ENCODE measurements around the gene CX3CL1.

The CX3CL1 gene

DNA sequence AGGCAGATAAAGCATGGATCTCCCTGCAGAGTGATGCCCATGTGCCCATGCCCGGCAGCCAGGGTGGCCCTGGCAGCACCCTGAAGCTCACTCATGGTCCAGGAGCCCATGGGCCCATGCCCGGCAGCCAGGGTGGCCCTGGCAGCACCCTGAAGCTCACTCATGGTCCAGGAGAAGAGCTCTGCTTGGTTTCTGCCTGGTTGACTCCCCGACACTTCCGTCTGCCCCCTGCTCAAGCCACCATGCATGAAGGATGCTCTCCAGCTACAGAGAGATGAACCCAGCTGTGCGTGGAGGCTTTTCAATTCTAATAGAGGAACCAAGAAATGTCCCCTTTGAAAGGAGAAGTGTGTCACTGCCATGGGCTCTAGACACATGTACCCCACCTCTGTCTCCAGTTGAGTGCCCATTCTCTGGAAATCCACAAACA, 41.0 kb downstream of the CX3CL1 start:
- no peak for DNase-seq (ENCODE audit: low read depth in 2 of 2)
- H3K4me3 ChIP-seq (replicated peaks in 1 of 2; ENCODE audit: low read depth in 2 of 2, low read length in 2 of 2), result no peak overlapping the region
- TF ChIP-seq, protein P1, sequence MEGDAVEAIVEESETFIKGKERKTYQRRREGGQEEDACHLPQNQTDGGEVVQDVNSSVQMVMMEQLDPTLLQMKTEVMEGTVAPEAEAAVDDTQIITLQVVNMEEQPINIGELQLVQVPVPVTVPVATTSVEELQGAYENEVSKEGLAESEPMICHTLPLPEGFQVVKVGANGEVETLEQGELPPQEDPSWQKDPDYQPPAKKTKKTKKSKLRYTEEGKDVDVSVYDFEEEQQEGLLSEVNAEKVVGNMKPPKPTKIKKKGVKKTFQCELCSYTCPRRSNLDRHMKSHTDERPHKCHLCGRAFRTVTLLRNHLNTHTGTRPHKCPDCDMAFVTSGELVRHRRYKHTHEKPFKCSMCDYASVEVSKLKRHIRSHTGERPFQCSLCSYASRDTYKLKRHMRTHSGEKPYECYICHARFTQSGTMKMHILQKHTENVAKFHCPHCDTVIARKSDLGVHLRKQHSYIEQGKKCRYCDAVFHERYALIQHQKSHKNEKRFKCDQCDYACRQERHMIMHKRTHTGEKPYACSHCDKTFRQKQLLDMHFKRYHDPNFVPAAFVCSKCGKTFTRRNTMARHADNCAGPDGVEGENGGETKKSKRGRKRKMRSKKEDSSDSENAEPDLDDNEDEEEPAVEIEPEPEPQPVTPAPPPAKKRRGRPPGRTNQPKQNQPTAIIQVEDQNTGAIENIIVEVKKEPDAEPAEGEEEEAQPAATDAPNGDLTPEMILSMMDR (IDR thresholded peaks at IDR 0.05; ENCODE audit: low read depth, low read length), result no peak

DNA sequence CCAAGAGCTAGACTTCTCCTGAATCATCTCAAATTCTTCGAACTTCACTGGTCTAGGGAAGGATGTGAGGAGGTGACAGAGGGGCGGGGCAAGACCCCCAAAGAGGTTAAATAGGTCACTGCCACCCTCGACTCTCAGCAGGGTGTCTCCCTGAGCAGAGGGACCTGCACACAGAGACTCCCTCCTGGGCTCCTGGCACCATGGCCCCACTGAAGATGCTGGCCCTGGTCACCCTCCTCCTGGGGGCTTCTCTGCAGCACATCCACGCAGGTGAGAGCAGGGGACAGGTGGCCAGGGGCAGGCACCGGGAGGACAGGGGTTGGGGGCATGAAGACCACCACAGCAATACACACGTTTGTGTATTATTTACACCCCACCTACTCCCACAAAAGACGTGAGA, 41.4 kb downstream of the CX3CL1 start:
- no peak overlapping the region for H3K4me3 ChIP-seq (replicated peaks in 1 of 2; ENCODE audit: low read depth in 2 of 2, low read length in 2 of 2)
- TF ChIP-seq, protein P1 (IDR thresholded peaks at IDR 0.05; ENCODE audit: low read depth, low read length), result no peak
- no peak for DNase-seq (ENCODE audit: low read depth in 2 of 2)

DNA sequence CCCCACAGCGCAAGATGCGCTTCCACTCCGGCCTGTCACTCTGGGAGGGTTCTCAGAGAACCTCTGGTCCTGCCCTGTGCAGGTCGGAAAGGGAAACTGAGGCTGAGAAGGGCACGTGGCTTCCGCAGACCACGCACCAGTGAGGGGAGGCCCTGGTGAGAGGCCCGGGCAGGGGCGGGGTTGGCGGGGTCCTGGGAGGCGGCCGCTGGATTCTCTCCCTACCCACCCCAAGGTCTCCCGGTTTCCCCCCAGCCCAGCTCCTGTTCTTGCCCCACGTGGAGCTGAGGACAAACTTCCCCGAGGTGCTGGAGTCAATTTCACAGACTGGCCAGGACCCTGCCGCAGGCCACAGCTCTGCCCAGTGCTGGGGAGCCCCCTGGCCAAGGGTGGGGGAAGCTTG, 43.8 kb downstream of the CX3CL1 start:
- no peak overlapping the region for H3K4me3 ChIP-seq (replicated peaks in 1 of 2; ENCODE audit: low read depth in 2 of 2, low read length in 2 of 2)
- DNase-seq (ENCODE audit: low read depth in 2 of 2), result no peak
- TF ChIP-seq, protein P1 (IDR thresholded peaks at IDR 0.05; ENCODE audit: low read depth, low read length), result no peak

DNA sequence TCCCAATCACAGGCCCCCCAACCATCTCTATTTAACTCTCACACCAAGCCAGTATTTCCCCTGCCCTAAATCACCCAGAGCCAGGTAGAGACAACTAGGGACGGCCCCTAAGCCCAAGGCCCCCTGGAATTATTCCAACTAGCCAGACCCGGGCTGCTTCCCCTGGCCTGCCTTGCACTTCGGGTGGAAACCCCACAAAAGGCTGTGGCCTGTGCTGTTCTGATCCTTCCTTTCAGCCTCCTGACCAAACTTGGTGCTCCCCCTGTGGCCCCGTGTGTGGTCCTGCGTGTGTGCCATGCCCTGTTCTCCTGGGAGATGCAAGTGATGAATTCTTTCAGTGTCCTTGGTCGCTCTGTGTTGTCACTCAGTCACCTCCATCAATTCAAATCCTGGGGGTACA, 47.2 kb downstream of the CX3CL1 start:
- TF ChIP-seq, protein P1 (IDR thresholded peaks at IDR 0.05; ENCODE audit: low read depth, low read length), result no peak
- H3K4me3 ChIP-seq (replicated peaks in 1 of 2; ENCODE audit: low read depth in 2 of 2, low read length in 2 of 2), result no peak overlapping the region
- no peak for DNase-seq (ENCODE audit: low read depth in 2 of 2)

DNA sequence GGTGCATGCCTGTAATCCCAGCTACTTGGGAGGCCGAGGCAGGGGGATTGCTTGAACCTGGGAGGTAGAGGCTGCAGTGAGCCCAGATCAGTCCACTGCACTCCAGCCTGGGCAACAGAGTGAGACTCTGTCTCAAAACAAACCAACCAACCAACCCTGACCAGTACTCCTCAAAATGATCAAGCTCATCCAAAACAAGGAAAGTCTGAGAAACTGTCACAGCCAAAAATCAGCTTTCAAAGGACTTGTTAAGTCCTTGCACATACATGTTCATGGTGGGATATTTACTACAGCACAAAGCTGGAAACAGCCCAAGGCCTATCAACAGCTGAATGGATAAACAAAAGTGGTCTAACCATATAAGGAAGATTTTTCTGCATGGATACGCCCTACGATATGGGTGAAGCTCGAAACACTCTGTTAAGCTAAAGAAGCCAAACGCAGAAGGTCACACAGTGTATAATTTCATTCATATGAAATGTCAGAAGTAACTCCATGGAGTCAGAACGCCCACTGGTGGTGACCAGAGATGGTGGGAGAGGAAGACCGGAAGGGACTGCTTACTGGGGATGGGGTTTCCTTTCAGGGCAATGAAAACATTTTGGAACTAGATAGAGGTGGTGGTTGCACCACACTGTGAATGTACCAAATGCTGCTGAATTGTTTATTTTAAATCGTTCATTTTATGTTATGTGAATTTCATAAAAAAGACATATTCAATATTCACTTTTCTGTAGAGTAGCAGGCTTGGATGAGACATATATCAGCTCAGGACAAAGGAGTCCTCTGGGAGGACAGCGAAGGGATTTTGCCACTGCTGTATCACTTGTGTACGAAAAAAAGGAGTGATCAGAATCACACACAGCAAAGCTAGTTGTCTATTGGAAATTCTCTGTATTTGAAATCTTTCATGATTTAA, 50.0 kb downstream of the CX3CL1 start:
- peak; percentile 74 to 79 for DNase-seq (ENCODE audit: low read depth in 2 of 2)
- TF ChIP-seq, protein P1 (IDR thresholded peaks at IDR 0.05; ENCODE audit: low read depth, low read length), result peak; percentile 82
- H3K4me3 ChIP-seq (replicated peaks in 1 of 2; ENCODE audit: low read depth in 2 of 2, low read length in 2 of 2), result no peak overlapping the region

DNA sequence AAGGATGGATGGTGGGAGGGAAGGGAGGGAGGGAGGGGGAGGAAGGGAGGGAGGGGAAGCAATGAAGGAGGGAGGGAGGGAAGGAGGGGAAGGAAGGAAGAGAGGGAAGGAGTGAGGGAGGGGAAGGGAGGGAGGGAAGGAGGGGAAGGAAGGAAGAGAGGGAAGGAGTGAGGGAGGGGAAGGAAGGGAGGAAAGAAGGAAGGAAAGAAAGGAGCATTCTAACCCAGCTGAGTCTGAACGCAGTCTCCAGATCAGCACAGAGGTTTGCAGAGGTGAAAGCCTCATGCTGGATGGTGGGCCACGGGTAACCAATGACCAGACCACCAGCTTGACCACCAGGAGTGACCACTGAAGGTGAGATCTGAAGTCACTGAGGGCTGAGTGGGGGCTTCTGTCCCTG, 50.9 kb downstream of the CX3CL1 start:
- no peak for DNase-seq (ENCODE audit: low read depth in 2 of 2)
- TF ChIP-seq, protein P1 (IDR thresholded peaks at IDR 0.05; ENCODE audit: low read depth, low read length), result no peak
- no peak overlapping the region for H3K4me3 ChIP-seq (replicated peaks in 1 of 2; ENCODE audit: low read depth in 2 of 2, low read length in 2 of 2)

Measured in cardiac fibroblast (primary cell).